Endothelial cell of umbilical vein (primary cell): ENCODE measurements around the gene CNNM3. TPM values are rescaled to one million over a fixed set of nuclear protein-coding genes. Genes with fewer than 3 reads are reported as not detected.

Experiments used
- BruUV-seq: library from RNA; stranded (reverse); fragments of 400-500 nt; replicated peaks from 2 replicates; lab custom pipeline; 2021; lab: Mats Ljungman, UMichigan
- CTCF ChIA-PET: fragments of 300-600, 350-600 bp; sonication (Branson Sonifier 250); formaldehyde crosslinking; loops from one replicate; lab custom pipeline; 2021; ENCODE audit warnings: antibody characterized with exemption, inconsistent platforms; lab: Charles Lee
- POLR2A ChIA-PET: fragments of 300-600, 350-600 bp; sonication (Branson Sonifier 250); formaldehyde crosslinking; loops from one replicate; lab custom pipeline; 2021; ENCODE audit warnings: antibody characterized with exemption, inconsistent platforms; lab: Charles Lee
- DNase-seq: peaks from one replicate; pipeline ENCODE4 v3.0.0-alpha.2; 2011; ENCODE audit warnings: low read depth, low spot score
- FAIRE-seq: peaks from 2 replicates; lab custom pipeline; 2011; peaks lifted over from hg19 to GRCh38; lab: Jason Lieb, UNC
- H2AFZ ChIP-seq: 2 replicates; pipeline ENCODE4 v1.6.0; 2012; ENCODE audit warnings: low read depth, low read length, control low read depth, inconsistent platforms
- H3K27ac ChIP-seq: 2 replicates; pipeline ENCODE4 v1.5.1; 2011; ENCODE audit warnings: low read depth, mild to moderate bottlenecking, control low read depth, low read length, moderate library complexity; ENCODE audit not compliant: insufficient read depth
- H3K27me3 ChIP-seq, 2 experiments: 2 replicates each; pipeline versions ENCODE4 v1.6.0 to v1.6.1; 2011; ENCODE audit warnings: low read length in 2 of 2, mixed read lengths in 1 of 2; ENCODE audit not compliant: control insufficient read depth in 2 of 2, insufficient read depth in 2 of 2
- H3K36me3 ChIP-seq, 2 experiments: 2 replicates in 1 of 2; 3 replicates in 1 of 2; pipeline ENCODE4 v1.5.1; 2011; ENCODE audit warnings: low read length in 2 of 2, mild to moderate bottlenecking in 1 of 2, moderate library complexity in 1 of 2; ENCODE audit not compliant: control insufficient read depth in 2 of 2, insufficient read depth in 2 of 2; ENCODE audit errors: extremely low read depth in 1 of 2
- H3K4me1 ChIP-seq: 3 replicates; pipeline ENCODE4 v1.5.1; 2011; ENCODE audit warnings: mild to moderate bottlenecking, low read length; ENCODE audit not compliant: control insufficient read depth, insufficient read depth; ENCODE audit errors: extremely low read depth
- H3K4me2 ChIP-seq: 2 replicates; pipeline ENCODE4 v1.6.1; 2011; ENCODE audit warnings: low read length, control low read depth, mixed read lengths; ENCODE audit not compliant: insufficient read depth
- H3K4me3 ChIP-seq, 3 experiments: fragments of 200-600 bp in 1 of 3; sonication (generic), shearing (Covaris generic) in 1 of 3; replicated peaks in 1 of 3; 2 replicates each; pipeline ENCODE4 v1.5.1; 2011 to 2016; ENCODE audit warnings: control low read depth in 3 of 3, low read length in 3 of 3, mild to moderate bottlenecking in 2 of 3, inconsistent platforms in 1 of 3, low read depth in 1 of 3, moderate library complexity in 1 of 3; ENCODE audit not compliant: insufficient read depth in 1 of 3
- H3K79me2 ChIP-seq: 2 replicates; pipeline ENCODE4 v1.6.0; 2012; ENCODE audit warnings: low read length, inconsistent platforms; ENCODE audit not compliant: control insufficient read depth, insufficient read depth
- H3K9ac ChIP-seq: replicated peaks from 2 replicates; pipeline ENCODE3; 2011; ENCODE audit warnings: low read length, control low read depth; ENCODE audit not compliant: insufficient read depth; ENCODE audit errors: extremely low read depth
- H3K9me1 ChIP-seq: replicated peaks from 3 replicates; pipeline ENCODE4 v1.6.0; 2011; ENCODE audit warnings: mild to moderate bottlenecking, low read length; ENCODE audit not compliant: control insufficient read depth, insufficient read depth; ENCODE audit errors: extremely low read depth
- H3K9me3 ChIP-seq: replicated peaks from 2 replicates; pipeline ENCODE4 v1.5.1; 2012; ENCODE audit warnings: low read length, inconsistent platforms; ENCODE audit not compliant: control insufficient read depth, insufficient read depth
- H4K20me1 ChIP-seq: replicated peaks from 2 replicates; pipeline ENCODE3; 2011; ENCODE audit warnings: mild to moderate bottlenecking, low read length; ENCODE audit not compliant: control insufficient read depth, insufficient read depth; ENCODE audit errors: extremely low read depth
- CTCF ChIP-seq, 2 donors: IDR thresholded peaks; 1 replicate in 1 of 2; 2 replicates in 1 of 2; pipeline ENCODE4 v1.5.1; 2011; ENCODE audit warnings: low read length in 2 of 2, mild to moderate bottlenecking in 2 of 2, moderate library complexity in 2 of 2, control low read depth in 1 of 2, inconsistent platforms in 1 of 2, low read depth in 1 of 2; ENCODE audit not compliant: insufficient read depth in 1 of 2; ENCODE audit errors: extremely low read depth in 1 of 2
- EZH2 ChIP-seq: IDR thresholded peaks from 2 replicates; pipeline ENCODE4 v1.6.1; 2012; ENCODE audit warnings: borderline replicate concordance, low read depth, mild to moderate bottlenecking, moderate library complexity, low read length, inconsistent platforms; ENCODE audit not compliant: severe bottlenecking
- FOS ChIP-seq: IDR thresholded peaks from 2 replicates; pipeline ENCODE4 v1.6.1; 2011; ENCODE audit warnings: mild to moderate bottlenecking, low read length, moderate library complexity, borderline replicate concordance; ENCODE audit not compliant: insufficient read depth
- GATA2 ChIP-seq: IDR thresholded peaks from 2 replicates; pipeline ENCODE4 v1.7.0; 2011; ENCODE audit warnings: low read depth, mild to moderate bottlenecking, moderate library complexity, mixed read lengths, low read length; ENCODE audit not compliant: insufficient read length, insufficient read depth
- JUN ChIP-seq: IDR thresholded peaks from 2 replicates; pipeline ENCODE4 v1.6.1; 2011; ENCODE audit warnings: borderline replicate concordance, low read depth; ENCODE audit not compliant: insufficient read length, insufficient read depth
- MYC ChIP-seq: IDR thresholded peaks from one replicate; pipeline ENCODE4 v1.6.1; 2011; ENCODE audit warnings: mild to moderate bottlenecking, low read depth, low read length
- POLR2A ChIP-seq: IDR thresholded peaks from 2 replicates; pipeline ENCODE4 v1.6.1; 2012; ENCODE audit warnings: low read depth, mild to moderate bottlenecking, control low read depth, low read length
- POLR2AphosphoS5 ChIP-seq: IDR thresholded peaks from 2 replicates; pipeline ENCODE4 v1.6.1; 2012; ENCODE audit warnings: low read depth, mild to moderate bottlenecking, control low read depth, low read length, moderate library complexity; ENCODE audit not compliant: insufficient read depth
- dilution Hi-C: fragments of 300-500 bp; cut with MboI; formaldehyde crosslinking; loops from one replicate; pipeline ENCODE4 v1.15.0; 2019; ENCODE audit warnings: low sequenced_read_pairs; ENCODE audit not compliant: extremely low pct_ligation_motif_present
- intact Hi-C: fragments of 100-400 bp; cut with micrococcal nuclease; formaldehyde crosslinking; loops from one replicate; pipeline ENCODE4 v1.10.0; 2022
- polyA plus RNA-seq, 4 experiments: library from polyadenylated mRNA; depleted of rRNA in 3 of 4; stranded (reverse) in 3 of 4; unstranded in 1 of 4; fragments of >200 nt; gene quantifications; 2 replicates each; pipeline versions ENCODE4 v1.2.1 to v1.2.3, GENCODE V29; 2011 to 2012; ENCODE audit warnings: missing spikeins in 1 of 4
- total RNA-seq: library from RNA; stranded (reverse); gene quantifications from 2 replicates; pipeline ENCODE4 v1.2.3, GENCODE V29; 2021
- TF ChIP-seq, protein P1 (sequence below): IDR thresholded peaks from 2 replicates; pipeline ENCODE4 v1.6.1; 2011; ENCODE audit not compliant: insufficient read depth, insufficient read length

The CNNM3 gene
- total and polyA plus RNA-seq, 2 donors (not counting 3 experiments of a cell fraction or from before 2014, with no cell fraction given): 13.0 to 14.9 TPM

DNA sequence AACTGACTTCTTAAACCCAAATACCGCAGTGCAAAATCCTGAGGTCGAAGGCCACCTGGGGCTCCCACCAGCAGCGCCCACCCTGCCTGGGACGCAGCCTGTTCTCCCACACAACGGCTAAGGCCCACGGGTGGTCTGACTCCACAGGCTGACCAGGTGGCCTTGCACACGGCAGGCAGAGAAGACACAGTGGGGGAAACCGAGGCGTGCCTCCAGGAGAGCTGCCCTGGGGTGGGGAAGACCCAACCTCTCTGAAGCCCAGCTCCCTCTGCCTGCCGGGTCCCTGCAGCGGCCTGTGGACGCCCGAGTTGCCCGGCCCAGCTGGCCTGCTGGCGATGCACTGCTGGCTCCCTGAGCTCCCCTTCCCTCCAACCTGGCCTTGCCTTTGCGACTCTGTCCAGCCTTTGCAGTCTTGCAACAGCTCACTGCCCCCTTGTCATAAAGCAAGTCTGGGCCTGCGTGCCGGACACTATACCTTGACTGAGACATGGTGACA, 63.5 kb downstream of the CNNM3 start:
- FAIRE-seq: no peak
- POLR2A ChIA-PET: no interaction called here
- BruUV-seq: no TSS peak

More for the DNA sequence above, 63.5 kb downstream of the CNNM3 start:
- H3K4me3 ChIP-seq: no peak overlapping the region
- H3K79me2 ChIP-seq: no peaks in the 10 kb centered on the region
- dilution Hi-C loops (no loop called here), intact Hi-C loops (no loop called here)
- no peaks in the 10 kb centered on the region for H3K4me1 ChIP-seq
- no peak overlapping the region for H3K9ac ChIP-seq
- H4K20me1 ChIP-seq: no peaks in the 10 kb centered on the region
- CTCF ChIA-PET: interaction anchor here (0.7 kb wide), 1 partner anchor 11 kb away, joined by 3 read pairs; no protein-coding TSS in a partner anchor
- H3K27me3 ChIP-seq: peaks cover 0 to 2% of the 10 kb centered on the region in 2 experiments
- no peaks in the 10 kb centered on the region for H3K9me1 ChIP-seq
- H3K9me3 ChIP-seq: no peaks in the 10 kb centered on the region
- no peak overlapping the region for H2AFZ ChIP-seq
- no peak overlapping the region for H3K27ac ChIP-seq
- DNase-seq: no peak
- TF ChIP-seq POLR2A (no peak), EZH2 (no peak), JUN (no peak), POLR2AphosphoS5 (no peak), CTCF (IDR thresholded peaks at IDR 0.05; ENCODE audit: extremely low read depth in 1 of 2, insufficient read depth in 1 of 2, low read depth in 1 of 2, low read length in 2 of 2) (no peak), GATA2 (no peak), FOS (no peak), MYC (no peak)
- TF ChIP-seq, protein P1, sequence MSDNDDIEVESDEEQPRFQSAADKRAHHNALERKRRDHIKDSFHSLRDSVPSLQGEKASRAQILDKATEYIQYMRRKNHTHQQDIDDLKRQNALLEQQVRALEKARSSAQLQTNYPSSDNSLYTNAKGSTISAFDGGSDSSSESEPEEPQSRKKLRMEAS: no peak
- H3K4me2 ChIP-seq: no peak overlapping the region
- H3K36me3 ChIP-seq: no peaks in the 10 kb centered on the region
